HL-60 (cell line): Measurements from ENCODE around the gene RAVER1.

ENCODE experiments used
- CTCF ChIP-seq: IDR thresholded peaks from one replicate; pipeline ENCODE4 v1.5.1; 2011; ENCODE audit warnings: low read length, control low read depth, inconsistent platforms; ENCODE audit not compliant: insufficient read depth
- TF ChIP-seq, protein P1 (sequence below): IDR thresholded peaks from 2 replicates; pipeline ENCODE4 v1.6.1; 2012; ENCODE audit warnings: low read depth; ENCODE audit not compliant: insufficient replicate concordance

DNA sequence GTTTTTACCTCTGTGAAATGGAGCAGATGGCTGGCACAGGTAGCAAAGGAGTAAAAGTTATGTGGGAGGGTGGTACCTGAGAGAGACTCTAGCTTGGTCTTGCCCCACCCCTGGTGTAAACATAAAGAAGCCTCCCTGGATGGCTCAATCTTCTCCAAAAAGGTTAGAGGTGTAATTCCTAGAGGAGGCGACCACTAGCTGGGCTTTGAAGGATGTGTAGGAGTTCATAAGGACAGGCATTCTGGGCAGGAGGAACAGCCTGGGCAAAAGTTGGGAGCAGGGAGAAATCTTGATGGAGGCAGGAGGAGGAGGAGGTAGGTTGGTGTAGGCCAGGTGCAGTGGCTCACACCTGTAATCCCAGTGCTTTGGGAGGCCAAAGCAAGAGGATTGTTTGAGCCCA lies 54.4 kb downstream of the RAVER1 start:
- TF ChIP-seq CTCF = no peak
- TF ChIP-seq, protein P1, sequence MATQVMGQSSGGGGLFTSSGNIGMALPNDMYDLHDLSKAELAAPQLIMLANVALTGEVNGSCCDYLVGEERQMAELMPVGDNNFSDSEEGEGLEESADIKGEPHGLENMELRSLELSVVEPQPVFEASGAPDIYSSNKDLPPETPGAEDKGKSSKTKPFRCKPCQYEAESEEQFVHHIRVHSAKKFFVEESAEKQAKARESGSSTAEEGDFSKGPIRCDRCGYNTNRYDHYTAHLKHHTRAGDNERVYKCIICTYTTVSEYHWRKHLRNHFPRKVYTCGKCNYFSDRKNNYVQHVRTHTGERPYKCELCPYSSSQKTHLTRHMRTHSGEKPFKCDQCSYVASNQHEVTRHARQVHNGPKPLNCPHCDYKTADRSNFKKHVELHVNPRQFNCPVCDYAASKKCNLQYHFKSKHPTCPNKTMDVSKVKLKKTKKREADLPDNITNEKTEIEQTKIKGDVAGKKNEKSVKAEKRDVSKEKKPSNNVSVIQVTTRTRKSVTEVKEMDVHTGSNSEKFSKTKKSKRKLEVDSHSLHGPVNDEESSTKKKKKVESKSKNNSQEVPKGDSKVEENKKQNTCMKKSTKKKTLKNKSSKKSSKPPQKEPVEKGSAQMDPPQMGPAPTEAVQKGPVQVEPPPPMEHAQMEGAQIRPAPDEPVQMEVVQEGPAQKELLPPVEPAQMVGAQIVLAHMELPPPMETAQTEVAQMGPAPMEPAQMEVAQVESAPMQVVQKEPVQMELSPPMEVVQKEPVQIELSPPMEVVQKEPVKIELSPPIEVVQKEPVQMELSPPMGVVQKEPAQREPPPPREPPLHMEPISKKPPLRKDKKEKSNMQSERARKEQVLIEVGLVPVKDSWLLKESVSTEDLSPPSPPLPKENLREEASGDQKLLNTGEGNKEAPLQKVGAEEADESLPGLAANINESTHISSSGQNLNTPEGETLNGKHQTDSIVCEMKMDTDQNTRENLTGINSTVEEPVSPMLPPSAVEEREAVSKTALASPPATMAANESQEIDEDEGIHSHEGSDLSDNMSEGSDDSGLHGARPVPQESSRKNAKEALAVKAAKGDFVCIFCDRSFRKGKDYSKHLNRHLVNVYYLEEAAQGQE = no peak
